ENCODE results near the gene CNIH3. TPM values are rescaled to one million over a fixed set of nuclear protein-coding genes. Genes with fewer than 3 reads are reported as not detected.

CNIH3 gene
- total RNA-seq, 1 experiment from 2014 or later = 3.4 TPM

DNA sequence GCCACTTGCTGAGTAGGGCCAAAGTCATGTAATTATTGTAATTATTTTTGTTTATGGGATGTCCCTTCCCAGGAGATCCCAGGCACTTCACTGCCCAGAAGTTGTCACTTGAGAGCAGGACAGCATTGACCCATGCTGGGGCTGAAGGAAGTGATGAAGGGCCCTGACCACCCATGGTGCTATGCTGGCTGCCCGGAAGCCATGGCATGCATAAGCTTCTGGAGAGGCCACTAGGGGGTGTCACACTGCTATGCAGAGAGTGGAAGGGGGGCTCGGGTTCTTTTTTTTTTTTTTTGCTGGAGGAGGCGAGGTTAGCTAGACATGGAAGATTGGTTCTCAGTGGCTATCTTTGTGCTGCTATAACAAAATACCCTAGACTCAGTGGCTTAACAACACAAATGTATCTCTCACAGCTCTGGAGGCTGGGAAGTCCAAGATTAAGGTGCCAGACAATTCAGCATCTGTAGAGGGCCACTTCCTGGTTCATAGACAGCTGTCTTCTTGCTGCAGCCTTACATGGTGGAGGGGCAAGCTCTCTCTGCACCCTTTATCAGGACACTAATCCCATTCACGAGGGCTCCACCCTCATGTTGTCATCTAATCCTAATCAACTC, 84.9 kb downstream of the CNIH3 start:
- CTCF ChIA-PET = interaction anchor here (0.6 to 3.8 kb wide), 22 partner anchors 9 to 222 kb away, joined by 3 to 12 read pairs (median 4); no protein-coding TSS in a partner anchor
- DNase-seq (ENCODE audit: unreplicated experiment) = peak; percentile 58
- BruUV-seq (replicated peaks) = no TSS peak
- no peak overlapping the region for H3K4me3 Mint-ChIP-seq (ENCODE audit: unreplicated experiment)
- H3K9me3 Mint-ChIP-seq (ENCODE audit: unreplicated experiment) = no peaks in the 10 kb centered on the region
- no peaks in the 10 kb centered on the region for H3K27me3 Mint-ChIP-seq (ENCODE audit: insufficient read depth, unreplicated experiment)
- no peak overlapping the region for H3K27ac Mint-ChIP-seq (ENCODE audit: low read depth, unreplicated experiment)
- POLR2A ChIA-PET = interaction anchor here (2.5 kb wide), 1 partner anchor 12 kb away, joined by 7 read pairs; no protein-coding TSS in a partner anchor
- TF ChIP-seq, protein P1, sequence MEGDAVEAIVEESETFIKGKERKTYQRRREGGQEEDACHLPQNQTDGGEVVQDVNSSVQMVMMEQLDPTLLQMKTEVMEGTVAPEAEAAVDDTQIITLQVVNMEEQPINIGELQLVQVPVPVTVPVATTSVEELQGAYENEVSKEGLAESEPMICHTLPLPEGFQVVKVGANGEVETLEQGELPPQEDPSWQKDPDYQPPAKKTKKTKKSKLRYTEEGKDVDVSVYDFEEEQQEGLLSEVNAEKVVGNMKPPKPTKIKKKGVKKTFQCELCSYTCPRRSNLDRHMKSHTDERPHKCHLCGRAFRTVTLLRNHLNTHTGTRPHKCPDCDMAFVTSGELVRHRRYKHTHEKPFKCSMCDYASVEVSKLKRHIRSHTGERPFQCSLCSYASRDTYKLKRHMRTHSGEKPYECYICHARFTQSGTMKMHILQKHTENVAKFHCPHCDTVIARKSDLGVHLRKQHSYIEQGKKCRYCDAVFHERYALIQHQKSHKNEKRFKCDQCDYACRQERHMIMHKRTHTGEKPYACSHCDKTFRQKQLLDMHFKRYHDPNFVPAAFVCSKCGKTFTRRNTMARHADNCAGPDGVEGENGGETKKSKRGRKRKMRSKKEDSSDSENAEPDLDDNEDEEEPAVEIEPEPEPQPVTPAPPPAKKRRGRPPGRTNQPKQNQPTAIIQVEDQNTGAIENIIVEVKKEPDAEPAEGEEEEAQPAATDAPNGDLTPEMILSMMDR (IDR thresholded peaks at IDR 0.05; ENCODE audit: unreplicated experiment) = peak; percentile 39
- intact Hi-C loops (cut with micrococcal nuclease) = loop anchor here (1.0 kb wide), 1 partner anchor 152 kb away; no protein-coding TSS in a partner anchor
- H3K36me3 Mint-ChIP-seq (ENCODE audit: insufficient read depth, unreplicated experiment) = no peaks in the 10 kb centered on the region
- H3K4me1 Mint-ChIP-seq (ENCODE audit: insufficient read depth, unreplicated experiment) = no peaks in the 10 kb centered on the region

- no TSS peak for BruUV-seq (replicated peaks)
- H3K27ac Mint-ChIP-seq (ENCODE audit: low read depth, unreplicated experiment) = no peak overlapping the region
- ChIA-PET CTCF (interaction anchor here (0.5 to 3.8 kb wide), 9 partner anchors 9 to 369 kb away, joined by 3 to 12 read pairs (median 4); no protein-coding TSS in a partner anchor), POLR2A (interaction anchor here (0.6 to 1.1 kb wide), 3 partner anchors 20 to 47 kb away, joined by 3 to 7 read pairs (median 3); no protein-coding TSS in a partner anchor)
- intact Hi-C loops (cut with micrococcal nuclease) = no loop called here
- TF ChIP-seq, protein P1 (IDR thresholded peaks at IDR 0.05; ENCODE audit: unreplicated experiment) = no peak
- no peaks in the 10 kb centered on the region for H3K27me3 Mint-ChIP-seq (ENCODE audit: insufficient read depth, unreplicated experiment)
- peaks cover 11% of the 10 kb centered on the region for H3K4me1 Mint-ChIP-seq (ENCODE audit: insufficient read depth, unreplicated experiment)
- H3K36me3 Mint-ChIP-seq (ENCODE audit: insufficient read depth, unreplicated experiment) = no peaks in the 10 kb centered on the region
- no peaks in the 10 kb centered on the region for H3K9me3 Mint-ChIP-seq (ENCODE audit: unreplicated experiment)
- no peak for DNase-seq (ENCODE audit: unreplicated experiment)
- no peak overlapping the region for H3K4me3 Mint-ChIP-seq (ENCODE audit: unreplicated experiment)
These were observed 87.6 kb downstream of the CNIH3 start for GRCh38 chr1:224703702-224704101.

GRCh38 chr1:224704107-224704735, 88.1 kb downstream of the CNIH3 start:
- POLR2A ChIA-PET = interaction anchor here (1.1 kb wide), 1 partner anchor 48 kb away, joined by 3 read pairs; no protein-coding TSS in a partner anchor
- no peaks in the 10 kb centered on the region for H3K9me3 Mint-ChIP-seq (ENCODE audit: unreplicated experiment)
- peaks cover 11% of the 10 kb centered on the region for H3K4me1 Mint-ChIP-seq (ENCODE audit: insufficient read depth, unreplicated experiment)
- intact Hi-C loops (cut with micrococcal nuclease) = no loop called here
- no TSS peak for BruUV-seq (replicated peaks)
- TF ChIP-seq, protein P1 (IDR thresholded peaks at IDR 0.05; ENCODE audit: unreplicated experiment) = no peak
- CTCF ChIA-PET = interaction anchor here (0.6 to 3.8 kb wide), 5 partner anchors 9 to 218 kb away, joined by 3 to 12 read pairs (median 9); no protein-coding TSS in a partner anchor
- no peak for DNase-seq (ENCODE audit: unreplicated experiment)
- no peaks in the 10 kb centered on the region for H3K27me3 Mint-ChIP-seq (ENCODE audit: insufficient read depth, unreplicated experiment)
- no peaks in the 10 kb centered on the region for H3K36me3 Mint-ChIP-seq (ENCODE audit: insufficient read depth, unreplicated experiment)
- H3K4me3 Mint-ChIP-seq (ENCODE audit: unreplicated experiment) = no peak overlapping the region
- H3K27ac Mint-ChIP-seq (ENCODE audit: low read depth, unreplicated experiment) = no peak overlapping the region

- Mint-ChIP-seq H3K4me3 (ENCODE audit: unreplicated experiment) (no peak overlapping the region), H3K27me3 (ENCODE audit: insufficient read depth, unreplicated experiment) (no peaks in the 10 kb centered on the region), H3K27ac (ENCODE audit: low read depth, unreplicated experiment) (no peak overlapping the region), H3K36me3 (ENCODE audit: insufficient read depth, unreplicated experiment) (no peaks in the 10 kb centered on the region), H3K9me3 (ENCODE audit: unreplicated experiment) (no peaks in the 10 kb centered on the region), H3K4me1 (ENCODE audit: insufficient read depth, unreplicated experiment) (peaks cover 11% of the 10 kb centered on the region)
- DNase-seq (ENCODE audit: unreplicated experiment) = no peak
- POLR2A ChIA-PET = no interaction called here
- no TSS peak for BruUV-seq (replicated peaks)
- CTCF ChIA-PET = interaction anchor here (0.6 kb wide), 1 partner anchor 61 kb away, joined by 4 read pairs; no protein-coding TSS in a partner anchor
- intact Hi-C loops (cut with micrococcal nuclease) = no loop called here
- TF ChIP-seq, protein P1 (IDR thresholded peaks at IDR 0.05; ENCODE audit: unreplicated experiment) = no peak
These were observed 89.5 kb downstream of the CNIH3 start for GRCh38 chr1:224705578-224705977.

All from MCF 10A (cell line).